SK-N-SH treated with all-trans-retinoic acid at 6 μM for 48 hours (cell line): ENCODE data around the gene NUMB.

ENCODE experiments used
- ATAC-seq: fragments of 200-7000 bp; cut with Tn5 transposase; 3 replicates; pipeline ENCODE4 v1.9.1; 2020; ENCODE audit warnings: mild to moderate bottlenecking, moderate library complexity
- BACH2 ChIP-seq: fragments of 250-450 bp; sonication (Bioruptor Pico); IDR thresholded peaks from 2 replicates; pipeline ENCODE4 v1.9.0; 2021; ENCODE audit warnings: mild to moderate bottlenecking, borderline replicate concordance
- CREB5 ChIP-seq: fragments of 250-450 bp; sonication (Bioruptor Pico); IDR thresholded peaks from 2 replicates; pipeline ENCODE4 v1.5.1; 2020; ENCODE audit warnings: low read depth, mild to moderate bottlenecking, moderate library complexity
- CSRNP3 ChIP-seq: fragments of 250-450 bp; sonication (Bioruptor Pico); IDR thresholded peaks from 2 replicates; pipeline ENCODE4 v1.5.1; 2021; ENCODE audit warnings: mild to moderate bottlenecking, moderate library complexity
- ESRRG ChIP-seq: fragments of 250-450 bp; sonication (Bioruptor Pico); IDR thresholded peaks from 2 replicates; pipeline ENCODE4 v1.6.1; 2021; ENCODE audit warnings: mild to moderate bottlenecking
- GLIS3 ChIP-seq: fragments of 250-450 bp; sonication (Bioruptor Pico); IDR thresholded peaks from 2 replicates; pipeline ENCODE4 v1.5.0; 2020; ENCODE audit warnings: mild to moderate bottlenecking, moderate library complexity
- ISL1 ChIP-seq: fragments of 250-450 bp; sonication (Bioruptor Pico); IDR thresholded peaks from 2 replicates; pipeline ENCODE4 v2.1.2; 2022; ENCODE audit warnings: mild to moderate bottlenecking, moderate library complexity
- OSR1 ChIP-seq: fragments of 250-450 bp; sonication (Bioruptor Pico); IDR thresholded peaks from 2 replicates; pipeline ENCODE4 v1.8.0; 2022; ENCODE audit warnings: moderate library complexity, mild to moderate bottlenecking, inconsistent platforms
- PATZ1 ChIP-seq: fragments of 250-450 bp; sonication (Bioruptor Pico); IDR thresholded peaks from 2 replicates; pipeline ENCODE4 v1.8.0; 2020; ENCODE audit warnings: mild to moderate bottlenecking, moderate library complexity, borderline replicate concordance
- POU6F1 ChIP-seq: fragments of 250-450 bp; sonication (Bioruptor Pico); IDR thresholded peaks from 2 replicates; pipeline ENCODE4 v1.8.0; 2021; ENCODE audit warnings: low read depth, mild to moderate bottlenecking, moderate library complexity, borderline replicate concordance
- PPARA ChIP-seq: fragments of 250-450 bp; sonication (Bioruptor Pico); IDR thresholded peaks from 2 replicates; pipeline ENCODE4 v1.5.0; 2020; ENCODE audit warnings: mild to moderate bottlenecking, borderline replicate concordance
- RARB ChIP-seq: fragments of 250-450 bp; sonication (Bioruptor Pico); IDR thresholded peaks from 2 replicates; pipeline ENCODE4 v1.8.0; 2021; ENCODE audit warnings: mild to moderate bottlenecking, moderate library complexity
- SNAI2 ChIP-seq: fragments of 250-450 bp; sonication (Bioruptor Pico); IDR thresholded peaks from 2 replicates; pipeline ENCODE4 v1.5.0; 2020; ENCODE audit warnings: mild to moderate bottlenecking, moderate library complexity
- TCF4 ChIP-seq: fragments of 250-450 bp; sonication (Bioruptor Pico); IDR thresholded peaks from 2 replicates; pipeline ENCODE4 v1.8.0; 2021; ENCODE audit warnings: mild to moderate bottlenecking, moderate library complexity, borderline replicate concordance
- TOX ChIP-seq: fragments of 250-450 bp; sonication (Bioruptor Pico); IDR thresholded peaks from 2 replicates; pipeline ENCODE4 v1.8.0; 2021; ENCODE audit warnings: mild to moderate bottlenecking, moderate library complexity, borderline replicate concordance
- ZC3H10 ChIP-seq: fragments of 250-450 bp; sonication (Bioruptor Pico); IDR thresholded peaks from 2 replicates; pipeline ENCODE4 v1.5.1; 2021; ENCODE audit warnings: mild to moderate bottlenecking, moderate library complexity
- ZFP3 ChIP-seq: fragments of 250-450 bp; sonication (Bioruptor Pico); IDR thresholded peaks from 2 replicates; pipeline ENCODE4 v1.5.0; 2020; ENCODE audit warnings: mild to moderate bottlenecking, moderate library complexity
- ZFP30 ChIP-seq: fragments of 450-650 bp; formaldehyde crosslinking; IDR thresholded peaks from 2 replicates; pipeline ENCODE4 v1.5.0; 2022; ENCODE audit warnings: mild to moderate bottlenecking, moderate library complexity
- ZNF565 ChIP-seq: fragments of 450-650 bp; formaldehyde crosslinking; conservative IDR thresholded peaks from 2 replicates; pipeline ENCODE4 v1.5.0; 2020; ENCODE audit warnings: low read depth, mild to moderate bottlenecking, moderate library complexity
- ZNF70 ChIP-seq: fragments of 450-650 bp; formaldehyde crosslinking; IDR thresholded peaks from 2 replicates; pipeline ENCODE4 v1.5.0; 2020; ENCODE audit warnings: mild to moderate bottlenecking, moderate library complexity
- ZNF8 ChIP-seq: fragments of 450-650 bp; formaldehyde crosslinking; IDR thresholded peaks from 2 replicates; pipeline ENCODE4 v1.5.0; 2020; ENCODE audit warnings: mild to moderate bottlenecking, moderate library complexity

Gene NUMB

GRCh38 chr14:73230051-73230450 lies 228.3 kb downstream of the NUMB start:
- ATAC-seq = no peak
- TF ChIP-seq SNAI2 (CRISPR knock-in tag) = no peak
- TF ChIP-seq TOX (CRISPR knock-in tag) = no peak
- TF ChIP-seq GLIS3 (CRISPR knock-in tag) = no peak
- TF ChIP-seq ZNF565 (CRISPR knock-in tag) = no peak
- no peak for TF ChIP-seq ZFP3 (CRISPR knock-in tag)
- no peak for TF ChIP-seq ZFP30 (CRISPR knock-in tag)
- no peak for TF ChIP-seq BACH2 (CRISPR knock-in tag)
- TF ChIP-seq ESRRG (CRISPR knock-in tag) = no peak
- no peak for TF ChIP-seq OSR1
- TF ChIP-seq ZC3H10 (CRISPR knock-in tag) = no peak
- no peak for TF ChIP-seq RARB (CRISPR knock-in tag)
- no peak for TF ChIP-seq CREB5 (CRISPR knock-in tag)
- no peak for TF ChIP-seq ISL1 (CRISPR knock-in tag)
- TF ChIP-seq POU6F1 = no peak
- no peak for TF ChIP-seq ZNF8 (CRISPR knock-in tag)
- no peak for TF ChIP-seq CSRNP3 (CRISPR knock-in tag)
- no peak for TF ChIP-seq PPARA (CRISPR knock-in tag)
- no peak for TF ChIP-seq ZNF70 (CRISPR knock-in tag)
- TF ChIP-seq PATZ1 (CRISPR knock-in tag) = no peak
- TF ChIP-seq TCF4 (CRISPR knock-in tag) = no peak
- TF ChIP-seq, all 23 proteins: peak for 0

- TF ChIP-seq ZNF8 (CRISPR knock-in tag) (no peak), PATZ1 (CRISPR knock-in tag) (0 out of 2 replicates have a peak, but pooled peaks have one; percentile 35)
- ATAC-seq = peak; percentile 83
Measured at GRCh38 chr14:73227812-73228781, 230.2 kb downstream of the NUMB start.

- ATAC-seq = no peak
- TF ChIP-seq ZNF565 (CRISPR knock-in tag) (no peak), ZNF8 (CRISPR knock-in tag) (no peak), ZFP3 (CRISPR knock-in tag) (no peak), SNAI2 (CRISPR knock-in tag) (no peak), TOX (CRISPR knock-in tag) (no peak), CREB5 (CRISPR knock-in tag) (no peak), CSRNP3 (CRISPR knock-in tag) (no peak), ESRRG (CRISPR knock-in tag) (no peak), ZFP30 (CRISPR knock-in tag) (no peak)
Measured at GRCh38 chr14:73225496-73225895, 232.8 kb downstream of the NUMB start.
